HEK293T (cell line): ENCODE measurements around the gene LRG1.

Experiments used
- CTCF ChIA-PET: fragments of 350-600 bp; formaldehyde crosslinking; extraction: SDS; loops from one replicate; lab custom pipeline; 2021; ENCODE audit warnings: antibody characterized with exemption, inconsistent platforms; lab: Yijun Ruan, JAX
- POLR2A ChIA-PET: fragments of 350-600 bp; formaldehyde crosslinking; extraction: SDS; loops from one replicate; lab custom pipeline; 2020; ENCODE audit warnings: antibody characterized with exemption, inconsistent platforms; lab: Yijun Ruan, JAX
- DNase-seq: peaks from one replicate; pipeline ENCODE4 v3.0.0; 2012; ENCODE audit warnings: mixed read lengths; ENCODE audit errors: extremely low spot score
- ARNT ChIP-seq: fragments of 450-650 bp; IDR thresholded peaks from 2 replicates; pipeline ENCODE4 v1.6.1; 2017; ENCODE audit warnings: mild to moderate bottlenecking
- BHLHE40 ChIP-seq: fragments of 450-650 bp; IDR thresholded peaks from 2 replicates; pipeline ENCODE4 v1.6.1; 2016; ENCODE audit warnings: mild to moderate bottlenecking, moderate library complexity, borderline replicate concordance
- CTBP1 ChIP-seq: fragments of 450-650 bp; IDR thresholded peaks from 2 replicates; pipeline ENCODE4 v1.6.1; 2016; ENCODE audit warnings: borderline replicate concordance
- ELF4 ChIP-seq: fragments of 450-650 bp; IDR thresholded peaks from 2 replicates; pipeline ENCODE4 v1.6.1; 2017; ENCODE audit warnings: antibody characterized with exemption
- FOXA1 ChIP-seq: fragments of 450-650 bp; IDR thresholded peaks from 2 replicates; pipeline ENCODE4 v1.6.1; 2016; ENCODE audit warnings: mild to moderate bottlenecking
- FOXK2 ChIP-seq: fragments of 450-650 bp; IDR thresholded peaks from 2 replicates; pipeline ENCODE4 v1.6.1; 2016; ENCODE audit warnings: mild to moderate bottlenecking
- FOXM1 ChIP-seq: fragments of 450-650 bp; IDR thresholded peaks from 2 replicates; pipeline ENCODE4 v1.6.1; 2017; ENCODE audit warnings: mild to moderate bottlenecking, borderline replicate concordance
- HDGF ChIP-seq: fragments of 450-650 bp; IDR thresholded peaks from 2 replicates; pipeline ENCODE4 v1.6.1; 2017; ENCODE audit warnings: antibody characterized with exemption, borderline replicate concordance
- L3MBTL2 ChIP-seq: fragments of 450-650 bp; conservative IDR thresholded peaks from 2 replicates; pipeline ENCODE4 v1.6.1; 2016; ENCODE audit warnings: mild to moderate bottlenecking
- LEF1 ChIP-seq: fragments of 450-650 bp; IDR thresholded peaks from 2 replicates; pipeline ENCODE4 v1.6.1; 2017; ENCODE audit warnings: mild to moderate bottlenecking, borderline replicate concordance
- NFRKB ChIP-seq: fragments of 450-650 bp; IDR thresholded peaks from 2 replicates; pipeline ENCODE4 v1.6.1; 2016; ENCODE audit warnings: mild to moderate bottlenecking, moderate library complexity
- SP1 ChIP-seq: fragments of 450-650 bp; IDR thresholded peaks from 2 replicates; pipeline ENCODE4 v1.6.1; 2017
- SUZ12 ChIP-seq: fragments of 450-650 bp; IDR thresholded peaks from 2 replicates; pipeline ENCODE4 v1.6.1; 2016; ENCODE audit warnings: mild to moderate bottlenecking
- TARDBP ChIP-seq: fragments of 450-650 bp; IDR thresholded peaks from 2 replicates; pipeline ENCODE4 v1.6.1; 2016
- ZNF384 ChIP-seq: fragments of 450-650 bp; IDR thresholded peaks from 2 replicates; pipeline ENCODE4 v1.6.1; 2016
- TF ChIP-seq, protein P1 (sequence below): fragments of 450-650 bp; IDR thresholded peaks from 2 replicates; pipeline ENCODE4 v1.6.1; 2016

LRG1 gene

DNA sequence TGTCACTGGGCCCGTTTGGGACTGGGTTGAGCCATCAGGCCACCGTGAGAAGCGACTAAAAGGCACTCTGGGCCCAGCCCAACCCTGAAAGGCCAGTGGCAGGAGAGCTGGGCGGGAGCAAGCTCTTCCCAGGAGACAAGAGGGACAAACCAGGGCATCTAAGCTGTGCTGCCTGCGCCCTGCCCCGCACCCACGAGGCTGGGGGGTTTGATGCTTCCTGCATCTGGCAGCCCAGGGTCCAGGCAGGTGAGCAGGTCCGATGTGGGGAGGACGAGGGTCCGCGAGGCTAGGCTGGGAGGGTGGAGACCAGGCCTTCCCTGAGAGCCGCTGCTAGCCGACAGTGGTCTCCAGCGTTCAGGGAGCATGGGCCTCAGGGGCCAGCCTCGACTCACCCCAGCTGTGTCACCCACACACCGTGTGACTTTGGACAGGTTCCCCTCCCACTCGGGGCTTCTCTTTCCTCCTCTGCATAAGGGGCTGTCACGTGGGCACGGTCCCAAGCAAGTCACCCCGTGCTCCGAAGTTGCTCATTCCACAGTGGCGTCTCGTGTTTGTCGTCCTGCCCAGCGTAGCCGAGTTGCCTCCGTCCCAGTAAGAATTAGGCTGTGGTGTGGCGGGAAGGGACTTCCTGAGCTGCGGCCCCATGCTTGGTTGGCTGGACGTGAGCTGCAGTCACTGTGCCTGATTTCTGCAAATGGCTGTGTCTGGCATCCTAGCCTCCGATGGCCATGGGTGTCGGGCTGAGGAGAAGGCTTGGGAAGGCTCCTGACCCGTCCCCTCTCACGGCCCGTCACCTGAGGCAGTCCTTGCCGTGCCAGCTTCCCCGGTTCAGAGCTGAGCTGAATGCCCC is 37.3 kb downstream of the LRG1 start:
- no peak for DNase-seq
- TF ChIP-seq CTBP1 (no peak), TARDBP (no peak), FOXA1 (no peak), BHLHE40 (no peak), FOXK2 (no peak), FOXM1 (no peak), SP1 (no peak), ARNT (no peak), L3MBTL2 (no peak), NFRKB (no peak), LEF1 (no peak), SUZ12 (no peak), HDGF (no peak), ELF4 (no peak), ZNF384 (no peak)
- TF ChIP-seq, protein P1, sequence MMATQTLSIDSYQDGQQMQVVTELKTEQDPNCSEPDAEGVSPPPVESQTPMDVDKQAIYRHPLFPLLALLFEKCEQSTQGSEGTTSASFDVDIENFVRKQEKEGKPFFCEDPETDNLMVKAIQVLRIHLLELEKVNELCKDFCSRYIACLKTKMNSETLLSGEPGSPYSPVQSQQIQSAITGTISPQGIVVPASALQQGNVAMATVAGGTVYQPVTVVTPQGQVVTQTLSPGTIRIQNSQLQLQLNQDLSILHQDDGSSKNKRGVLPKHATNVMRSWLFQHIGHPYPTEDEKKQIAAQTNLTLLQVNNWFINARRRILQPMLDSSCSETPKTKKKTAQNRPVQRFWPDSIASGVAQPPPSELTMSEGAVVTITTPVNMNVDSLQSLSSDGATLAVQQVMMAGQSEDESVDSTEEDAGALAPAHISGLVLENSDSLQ: no peak
- ChIA-PET CTCF (no interaction called here), POLR2A (interaction anchor here (1.1 kb wide), 1 partner anchor 32 kb away, joined by 3 read pairs; no protein-coding TSS in a partner anchor)

DNA sequence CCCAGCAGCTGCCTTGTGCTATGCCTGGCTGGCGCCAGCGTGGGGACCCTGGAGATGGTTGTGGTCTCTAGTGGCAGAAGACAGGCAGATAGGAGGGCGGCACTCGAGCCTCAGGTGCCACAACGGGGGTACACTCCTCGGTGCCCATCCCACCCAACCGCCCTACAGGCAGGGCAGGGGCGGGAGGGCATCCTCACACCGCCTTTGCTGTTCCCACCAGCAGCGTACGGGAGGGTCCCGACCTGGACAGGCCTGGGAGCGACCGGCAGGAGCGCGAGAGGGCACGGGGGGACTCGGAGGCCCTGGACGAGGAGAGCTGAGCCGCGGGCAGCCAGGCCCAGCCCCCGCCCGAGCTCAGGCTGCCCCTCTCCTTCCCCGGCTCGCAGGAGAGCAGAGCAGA is 38.1 kb downstream of the LRG1 start:
- no peak for DNase-seq
- ChIA-PET CTCF (no interaction called here), POLR2A (interaction anchor here (1.1 kb wide), 1 partner anchor 31 kb away, joined by 3 read pairs; no protein-coding TSS in a partner anchor)
- no peak for TF ChIP-seq ARNT
- no peak for TF ChIP-seq HDGF

DNA sequence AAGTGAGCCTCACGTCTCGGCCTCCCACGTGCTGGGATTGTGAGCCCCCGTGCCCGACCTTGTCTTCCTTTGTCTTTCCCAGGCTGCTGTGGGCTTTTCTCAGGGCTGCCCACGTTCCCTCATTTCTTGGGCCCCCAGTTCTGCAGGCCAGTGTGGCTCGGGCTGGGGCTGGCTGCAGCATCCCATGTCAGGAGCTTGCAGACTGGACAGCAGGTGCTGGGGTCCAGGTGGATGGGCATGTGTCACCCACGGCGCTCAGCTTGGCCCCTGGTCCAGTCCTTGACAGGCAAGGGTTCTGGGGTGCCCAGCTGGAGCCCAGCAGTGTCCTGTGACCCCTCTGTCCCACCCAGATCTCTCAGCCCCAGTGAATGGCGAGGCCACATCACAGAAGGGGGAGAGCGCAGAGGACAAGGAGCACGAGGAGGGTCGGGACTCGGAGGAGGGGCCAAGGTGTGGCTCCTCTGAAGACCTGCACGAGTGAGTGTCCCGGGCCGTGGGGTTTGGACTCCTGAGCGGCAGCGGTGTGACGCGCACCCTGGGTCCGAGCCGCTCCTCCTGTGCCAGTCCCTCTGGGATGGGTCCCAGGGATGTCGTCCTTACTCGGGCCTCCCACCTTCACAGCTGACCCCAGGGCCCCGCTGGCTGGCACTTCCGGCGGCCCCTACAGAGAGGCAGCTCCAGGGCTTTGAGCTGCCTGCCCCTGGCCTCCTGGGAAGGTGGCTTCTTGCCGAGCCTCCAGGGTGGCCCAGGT is 38.8 kb downstream of the LRG1 start:
- POLR2A ChIA-PET: no interaction called here
- no peak for DNase-seq
- TF ChIP-seq ZNF384: no peak
- no peak for TF ChIP-seq FOXA1
- TF ChIP-seq, protein P1: no peak
- no peak for TF ChIP-seq ELF4
- CTCF ChIA-PET: no interaction called here

DNA sequence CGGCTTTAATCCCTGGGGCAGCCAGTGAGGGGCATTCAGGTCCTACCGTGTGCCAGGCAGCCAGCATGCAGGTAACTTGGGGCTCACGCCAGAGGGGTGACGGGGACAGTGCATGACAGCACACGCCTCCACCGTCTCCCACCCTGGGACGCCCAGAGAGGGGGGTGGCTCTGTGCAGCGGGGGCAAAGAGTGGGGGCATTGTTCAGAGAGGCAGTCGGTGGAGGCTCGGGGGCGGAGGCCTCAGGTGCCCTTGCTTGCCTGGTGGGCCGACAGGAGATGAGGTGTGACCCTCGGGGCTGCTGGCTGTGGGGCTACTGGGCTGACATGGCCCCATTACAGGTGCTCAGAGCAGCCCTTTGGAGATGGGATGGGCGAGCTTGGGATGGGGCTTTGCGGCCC is 40.0 kb downstream of the LRG1 start:
- ChIA-PET POLR2A (no interaction called here), CTCF (interaction anchor here (0.7 kb wide), 1 partner anchor 24 kb away, joined by 3 read pairs; no protein-coding TSS in a partner anchor)
- TF ChIP-seq FOXM1 (no peak), FOXK2 (no peak), L3MBTL2 (no peak), CTBP1 (no peak), FOXA1 (no peak), BHLHE40 (no peak), SUZ12 (no peak), ELF4 (no peak), HDGF (no peak), SP1 (no peak), ZNF384 (no peak)
- TF ChIP-seq, protein P1: no peak
- no peak for DNase-seq

DNA sequence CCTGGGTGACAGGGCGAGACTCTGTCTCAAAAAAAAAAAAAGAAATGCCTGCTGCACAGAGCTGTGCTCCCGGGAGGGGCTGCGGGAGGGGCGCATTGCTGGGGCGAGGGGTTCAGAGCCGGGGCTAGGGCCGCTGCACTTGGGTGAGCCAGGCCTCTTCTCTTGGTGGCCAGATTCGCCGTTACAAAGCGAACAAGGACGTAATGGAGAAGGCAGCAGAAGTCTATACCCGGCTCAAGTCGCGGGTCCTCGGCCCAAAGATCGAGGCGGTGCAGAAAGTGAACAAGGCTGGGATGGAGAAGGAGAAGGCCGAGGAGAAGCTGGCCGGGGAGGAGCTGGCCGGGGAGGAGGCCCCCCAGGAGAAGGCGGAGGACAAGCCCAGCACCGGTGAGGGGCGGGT is 40.5 kb downstream of the LRG1 start:
- TF ChIP-seq ELF4: no peak
- TF ChIP-seq SUZ12: no peak
- no peak for TF ChIP-seq BHLHE40
- no peak for TF ChIP-seq FOXA1
- TF ChIP-seq HDGF: no peak
- TF ChIP-seq SP1: no peak
- no peak for TF ChIP-seq ARNT
- TF ChIP-seq L3MBTL2: no peak
- no peak for TF ChIP-seq LEF1
- TF ChIP-seq, protein P1: no peak
- ChIA-PET CTCF (no interaction called here), POLR2A (no interaction called here)
- no peak for DNase-seq

DNA sequence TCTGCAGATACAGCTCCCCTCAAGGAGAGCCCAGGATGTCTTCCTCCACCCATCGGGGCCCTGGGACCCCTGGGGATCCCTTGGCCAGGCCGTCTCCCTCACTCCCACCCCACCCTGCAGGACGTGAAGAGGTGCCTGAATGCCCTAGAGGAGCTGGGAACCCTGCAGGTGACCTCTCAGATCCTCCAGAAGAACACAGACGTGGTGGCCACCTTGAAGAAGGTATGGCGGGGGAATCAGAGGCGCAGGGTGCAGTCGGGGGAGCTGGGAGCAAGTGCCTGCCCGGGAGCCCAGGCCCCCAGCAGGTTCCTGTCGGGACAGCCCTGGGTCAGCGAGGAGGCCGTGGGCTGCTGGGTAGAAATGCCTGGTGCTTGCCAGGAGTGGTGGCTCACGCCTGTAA is 41.1 kb downstream of the LRG1 start:
- CTCF ChIA-PET: no interaction called here
- POLR2A ChIA-PET: no interaction called here
- no peak for TF ChIP-seq TARDBP

More for the DNA sequence above, 41.1 kb downstream of the LRG1 start:
- DNase-seq: no peak
